Mucosa of stomach (tissue), 1 donor: Measurements from ENCODE around the gene DLG3.

ENCODE experiments used
- H3K27me3 ChIP-seq: one replicate; pipeline ENCODE4 v1.7.0; 2013; ENCODE audit warnings: mild to moderate bottlenecking, low read length; ENCODE audit not compliant: control insufficient read depth, insufficient read depth
- H3K36me3 ChIP-seq: one replicate; pipeline ENCODE4 v1.7.0; 2013; ENCODE audit warnings: low read length; ENCODE audit not compliant: control insufficient read depth, insufficient read depth
- H3K4me1 ChIP-seq: one replicate; pipeline ENCODE4 v1.7.0; 2013; ENCODE audit warnings: mild to moderate bottlenecking, low read length; ENCODE audit not compliant: control insufficient read depth, insufficient read depth
- H3K4me3 ChIP-seq: one replicate; pipeline ENCODE4 v1.7.0; 2013; ENCODE audit warnings: low read length
- H3K9ac ChIP-seq: one replicate; pipeline ENCODE4 v1.7.0; 2013; ENCODE audit warnings: mild to moderate bottlenecking, low read length, moderate library complexity
- H3K9me3 ChIP-seq: one replicate; pipeline ENCODE4 v1.7.0; 2013; ENCODE audit warnings: mild to moderate bottlenecking, low read length, moderate library complexity; ENCODE audit not compliant: control insufficient read depth
- donor health status: Pancreatic carcinoma.

The DLG3 gene

GRCh38 chrX:70554523-70554922 is 109.9 kb downstream of the DLG3 start:
- Histone ChIP-seq H3K9ac (no peak overlapping the region), H3K36me3 (no peaks in the 10 kb centered on the region), H3K4me1 (peaks cover 4% of the 10 kb centered on the region), H3K4me3 (no peak overlapping the region), H3K27me3 (no peaks in the 10 kb centered on the region), H3K9me3 (no peaks in the 10 kb centered on the region)

GRCh38 chrX:70554948-70555347 is 110.3 kb downstream of the DLG3 start:
- Histone ChIP-seq H3K27me3 (no peaks in the 10 kb centered on the region), H3K36me3 (no peaks in the 10 kb centered on the region), H3K4me3 (no peak overlapping the region), H3K9me3 (no peaks in the 10 kb centered on the region), H3K4me1 (peaks cover 4% of the 10 kb centered on the region), H3K9ac (no peak overlapping the region)
